ENCODE results near the gene CMKLR1. TPM values are rescaled to one million over a fixed set of nuclear protein-coding genes. Genes with fewer than 3 reads are reported as not detected.

CMKLR1 gene
- total RNA-seq, 1 experiment from 2014 or later, result 0.15 TPM

- Histone ChIP-seq H3K4me2 (ENCODE audit: low read length) (no peak overlapping the region), H2AFZ (ENCODE audit: low read depth, low read length, poor library complexity, severe bottlenecking) (no peak overlapping the region), H3K9me3 (ENCODE audit: control insufficient read depth in 1 of 2, insufficient read depth in 1 of 2, low read depth in 1 of 2, low read length in 2 of 2) (no peaks in the 10 kb centered on the region), H3K9me2 (ENCODE audit: insufficient read depth) (no peaks in the 10 kb centered on the region), H3K4me1 (ENCODE audit: control insufficient read depth in 1 of 2, insufficient read depth in 2 of 2, low read length in 2 of 2) (no peaks in the 10 kb centered on the region), H3K9ac (ENCODE audit: low read length) (no peak overlapping the region), H3K79me2 (ENCODE audit: insufficient read depth, low read length) (no peaks in the 10 kb centered on the region), H3K4me3 (replicated peaks in 1 of 2; ENCODE audit: low read depth in 1 of 2, low read length in 2 of 2) (no peak overlapping the region), H3K27ac (ENCODE audit: low read depth, low read length) (no peak overlapping the region), H3K36me3 (ENCODE audit: control insufficient read depth in 1 of 2, insufficient read depth in 2 of 2, low read length in 2 of 2) (no peaks in the 10 kb centered on the region), H3K27me3 (ENCODE audit: insufficient read depth, low read length) (peaks cover 73% of the 10 kb centered on the region), H4K20me1 (ENCODE audit: insufficient read depth) (no peaks in the 10 kb centered on the region)
- no TSS peak for BruUV-seq (replicated peaks)
- ChIA-PET RAD21 (ENCODE audit: low non-redundant PET in 1 of 2, low total read pairs in 2 of 2, uncharacterized antibody in 2 of 2, unreplicated experiment in 2 of 2) (no interaction called here), CTCF (no interaction called here), POLR2A (no interaction called here)
- DNase-seq (ENCODE audit: low read depth, low spot score) (no peak), ATAC-seq (no peak)
- intact Hi-C loops (cut with micrococcal nuclease), result no loop called here
- TF ChIP-seq CEBPB (IDR thresholded peaks at IDR 0.05; ENCODE audit: low read depth), result no peak
Measured at GRCh38 chr12:108282160-108282559, 57.0 kb downstream of the CMKLR1 start.

- DNase-seq (ENCODE audit: low read depth, low spot score) (no peak), ATAC-seq (no peak)
- Histone ChIP-seq H3K9me2 (ENCODE audit: insufficient read depth) (no peaks in the 10 kb centered on the region), H3K9ac (ENCODE audit: low read length) (no peak overlapping the region), H3K79me2 (ENCODE audit: insufficient read depth, low read length) (no peaks in the 10 kb centered on the region), H3K4me2 (ENCODE audit: low read length) (no peak overlapping the region), H3K36me3 (ENCODE audit: control insufficient read depth in 1 of 2, insufficient read depth in 2 of 2, low read length in 2 of 2) (no peaks in the 10 kb centered on the region), H3K27ac (ENCODE audit: low read depth, low read length) (no peak overlapping the region), H2AFZ (ENCODE audit: low read depth, low read length, poor library complexity, severe bottlenecking) (no peak overlapping the region), H3K27me3 (ENCODE audit: insufficient read depth, low read length) (peaks cover 63% of the 10 kb centered on the region), H3K4me3 (replicated peaks in 1 of 2; ENCODE audit: low read depth in 1 of 2, low read length in 2 of 2) (no peak overlapping the region), H3K4me1 (ENCODE audit: control insufficient read depth in 1 of 2, insufficient read depth in 2 of 2, low read length in 2 of 2) (no peaks in the 10 kb centered on the region), H4K20me1 (ENCODE audit: insufficient read depth) (no peaks in the 10 kb centered on the region), H3K9me3 (ENCODE audit: control insufficient read depth in 1 of 2, insufficient read depth in 1 of 2, low read depth in 1 of 2, low read length in 2 of 2) (no peaks in the 10 kb centered on the region)
- intact Hi-C loops (cut with micrococcal nuclease), result no loop called here
- RAD21 ChIA-PET (ENCODE audit: low non-redundant PET in 1 of 2, low total read pairs in 2 of 2, uncharacterized antibody in 2 of 2, unreplicated experiment in 2 of 2), result no interaction called here
- POLR2A ChIA-PET, result no interaction called here
- TF ChIP-seq ATF3 (IDR thresholded peaks at IDR 0.05), result no peak
- no peak for TF ChIP-seq EZH2 (IDR thresholded peaks at IDR 0.05)
- TF ChIP-seq ZNF274 (IDR thresholded peaks at IDR 0.05; ENCODE audit: low read depth, low read length), result no peak
- no peak for TF ChIP-seq SP1 (IDR thresholded peaks at IDR 0.05; ENCODE audit: low read depth)
- no peak for TF ChIP-seq MAX (IDR thresholded peaks at IDR 0.05)
- TF ChIP-seq POLR2A (IDR thresholded peaks at IDR 0.05; ENCODE audit: borderline replicate concordance, extremely low read depth, insufficient read depth, insufficient read length), result no peak
- TF ChIP-seq REST (IDR thresholded peaks at IDR 0.05; ENCODE audit: low read depth), result no peak
- CTCF ChIA-PET, result no interaction called here
- no TSS peak for BruUV-seq (replicated peaks)
Measured at GRCh38 chr12:108277613-108278012, 61.5 kb downstream of the CMKLR1 start.
